ENCODE data around the gene CFAP46. TPM values are rescaled to one million over a fixed set of nuclear protein-coding genes. Genes with fewer than 3 reads are reported as not detected.

CFAP46 gene
- total and polyA plus RNA-seq, 12 donors = 0.15 to 5.5 (median 1.1) TPM; not detected in 3

DNA sequence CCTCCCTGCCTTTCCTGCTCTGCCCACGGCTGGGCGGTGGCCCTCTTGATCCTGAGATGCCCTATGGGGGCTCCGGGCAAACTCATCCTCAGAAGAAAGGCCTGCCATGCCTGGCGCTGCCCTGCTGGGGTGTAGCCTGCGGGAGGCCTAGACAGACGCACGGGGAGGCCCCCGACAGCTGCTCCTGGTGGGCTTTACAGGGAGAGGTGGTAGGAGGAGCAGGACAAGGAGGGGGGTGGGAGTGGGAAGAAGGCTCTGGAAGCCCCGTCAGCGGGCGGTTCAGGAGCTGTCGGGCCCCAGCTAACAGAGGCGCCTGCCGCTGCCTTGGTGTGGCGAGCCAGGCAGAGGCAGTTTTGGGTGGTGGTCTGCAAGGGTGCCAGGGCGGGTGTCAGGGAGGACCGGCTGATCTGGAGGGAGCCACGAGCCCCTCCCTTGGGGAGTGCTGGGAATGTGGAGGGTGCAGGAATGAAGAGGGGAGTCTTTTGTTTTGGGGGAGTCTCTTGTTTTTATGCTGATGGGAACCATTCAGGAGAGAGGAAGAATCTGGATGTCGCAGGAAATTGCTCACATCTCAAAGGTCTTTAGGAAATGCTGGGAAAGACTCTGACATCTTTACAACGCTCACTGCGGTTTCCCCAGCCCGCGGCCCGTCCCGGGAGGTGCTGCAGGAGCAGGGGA lies 63.5 kb downstream of the CFAP46 start:
- H3K36me3 ChIP-seq (replicated peaks in 1 of 2) = no peaks in the 10 kb centered on the region
- WGBS, 4 donors = 56 to 61% (median 59%) methylated on average over 22 to 25 of the region's 25 CpGs
- no peak for TF ChIP-seq POLR2A (IDR thresholded peaks at IDR 0.05)
- TF ChIP-seq, protein P1, sequence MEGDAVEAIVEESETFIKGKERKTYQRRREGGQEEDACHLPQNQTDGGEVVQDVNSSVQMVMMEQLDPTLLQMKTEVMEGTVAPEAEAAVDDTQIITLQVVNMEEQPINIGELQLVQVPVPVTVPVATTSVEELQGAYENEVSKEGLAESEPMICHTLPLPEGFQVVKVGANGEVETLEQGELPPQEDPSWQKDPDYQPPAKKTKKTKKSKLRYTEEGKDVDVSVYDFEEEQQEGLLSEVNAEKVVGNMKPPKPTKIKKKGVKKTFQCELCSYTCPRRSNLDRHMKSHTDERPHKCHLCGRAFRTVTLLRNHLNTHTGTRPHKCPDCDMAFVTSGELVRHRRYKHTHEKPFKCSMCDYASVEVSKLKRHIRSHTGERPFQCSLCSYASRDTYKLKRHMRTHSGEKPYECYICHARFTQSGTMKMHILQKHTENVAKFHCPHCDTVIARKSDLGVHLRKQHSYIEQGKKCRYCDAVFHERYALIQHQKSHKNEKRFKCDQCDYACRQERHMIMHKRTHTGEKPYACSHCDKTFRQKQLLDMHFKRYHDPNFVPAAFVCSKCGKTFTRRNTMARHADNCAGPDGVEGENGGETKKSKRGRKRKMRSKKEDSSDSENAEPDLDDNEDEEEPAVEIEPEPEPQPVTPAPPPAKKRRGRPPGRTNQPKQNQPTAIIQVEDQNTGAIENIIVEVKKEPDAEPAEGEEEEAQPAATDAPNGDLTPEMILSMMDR (IDR thresholded peaks at IDR 0.05) = no peak
- no peak overlapping the region for H3K4me3 ChIP-seq
- H3K27me3 ChIP-seq = peaks cover 21% of the 10 kb centered on the region
- DNase-seq = peak in 1 of 7 donors; percentile 3
- no peaks in the 10 kb centered on the region for H3K9me3 ChIP-seq (replicated peaks in 1 of 3)
- H3K4me1 ChIP-seq (replicated peaks in 1 of 2) = no peaks in the 10 kb centered on the region
- intact Hi-C loops (cut with DNase I) = no loop called here
- no peak overlapping the region for H3K27ac ChIP-seq

DNA sequence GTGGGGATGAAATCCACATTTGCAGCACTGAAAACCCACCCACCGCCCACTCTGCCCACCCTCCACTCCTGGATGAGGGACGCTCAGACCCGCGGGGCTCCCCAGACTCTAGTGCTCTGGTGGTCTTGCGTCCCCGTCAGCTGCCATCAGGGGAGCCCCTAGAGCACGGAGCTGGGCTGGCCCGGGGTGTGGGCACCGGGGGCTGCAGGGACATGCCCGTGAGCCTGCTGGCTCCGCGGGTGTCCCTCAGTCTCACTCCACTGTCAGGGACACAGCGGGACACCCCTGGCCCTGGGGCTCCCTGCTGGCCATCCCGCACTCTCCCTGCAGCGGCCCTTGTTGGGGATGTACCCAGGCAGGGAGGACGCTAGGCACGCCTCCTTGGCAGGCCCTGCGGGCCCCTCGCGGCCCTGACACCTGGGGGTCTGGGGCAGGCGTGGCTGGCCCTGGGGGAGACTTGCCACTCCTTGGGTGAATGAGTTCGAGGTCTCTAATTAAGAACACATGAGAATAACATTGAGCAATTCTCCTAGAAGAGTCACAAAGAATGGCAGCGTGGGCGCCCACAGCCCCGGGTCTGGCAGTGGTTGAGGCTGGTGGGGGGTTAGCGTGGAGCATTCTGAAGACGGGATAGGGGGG lies 64.2 kb downstream of the CFAP46 start:
- Histone ChIP-seq H3K4me1 (replicated peaks in 1 of 2) (no peaks in the 10 kb centered on the region), H3K36me3 (replicated peaks in 1 of 2) (no peaks in the 10 kb centered on the region), H3K27ac (no peak overlapping the region), H3K4me3 (no peak overlapping the region), H3K9me3 (replicated peaks in 1 of 3) (no peaks in the 10 kb centered on the region), H3K27me3 (peaks cover 21% of the 10 kb centered on the region)
- 78 to 85% (median 81%) methylated on average over 13 to 27 of the region's 27 CpGs for WGBS, 4 donors
- peak in 2 of 7 donors; percentile 5 to 20 for DNase-seq
- TF ChIP-seq, protein P1 (IDR thresholded peaks at IDR 0.05) = no peak
- no peak for TF ChIP-seq POLR2A (IDR thresholded peaks at IDR 0.05)
- intact Hi-C loops (cut with DNase I) = no loop called here

DNA sequence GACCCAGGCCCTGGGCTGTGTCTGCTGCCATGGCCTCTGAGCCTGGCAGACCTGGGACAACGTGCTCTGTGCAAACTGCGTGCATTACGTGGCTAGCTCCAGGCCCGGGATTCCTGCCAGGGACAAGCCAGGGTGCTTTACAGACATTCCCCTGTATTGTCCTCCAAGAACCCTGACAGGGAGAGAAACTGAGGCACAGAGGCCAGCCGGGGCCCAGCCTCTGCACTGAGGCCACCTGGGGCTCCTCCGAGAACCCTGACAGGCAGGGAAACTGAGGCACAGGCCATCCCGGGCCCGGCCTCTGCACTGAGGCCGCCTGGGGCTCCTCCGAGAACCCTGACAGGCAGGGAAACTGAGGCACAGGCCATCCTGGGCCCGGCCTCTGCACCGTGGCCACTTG lies 64.9 kb downstream of the CFAP46 start:
- H3K4me1 ChIP-seq (replicated peaks in 1 of 2) = no peaks in the 10 kb centered on the region
- H3K9me3 ChIP-seq (replicated peaks in 1 of 3) = no peaks in the 10 kb centered on the region
- no peak overlapping the region for H3K27ac ChIP-seq
- H3K36me3 ChIP-seq (replicated peaks in 1 of 2) = no peaks in the 10 kb centered on the region
- H3K27me3 ChIP-seq = peaks cover 21% of the 10 kb centered on the region
- no peak overlapping the region for H3K4me3 ChIP-seq
- peak in 2 of 7 donors; percentile 3 to 29 for DNase-seq
- no peak for TF ChIP-seq POLR2A (IDR thresholded peaks at IDR 0.05)
- TF ChIP-seq, protein P1 (IDR thresholded peaks at IDR 0.05) = no peak
- 81 to 87% (median 82%) methylated on average over 7 to 12 of the region's 12 CpGs for WGBS, 4 donors
- intact Hi-C loops (cut with DNase I) = no loop called here

DNA sequence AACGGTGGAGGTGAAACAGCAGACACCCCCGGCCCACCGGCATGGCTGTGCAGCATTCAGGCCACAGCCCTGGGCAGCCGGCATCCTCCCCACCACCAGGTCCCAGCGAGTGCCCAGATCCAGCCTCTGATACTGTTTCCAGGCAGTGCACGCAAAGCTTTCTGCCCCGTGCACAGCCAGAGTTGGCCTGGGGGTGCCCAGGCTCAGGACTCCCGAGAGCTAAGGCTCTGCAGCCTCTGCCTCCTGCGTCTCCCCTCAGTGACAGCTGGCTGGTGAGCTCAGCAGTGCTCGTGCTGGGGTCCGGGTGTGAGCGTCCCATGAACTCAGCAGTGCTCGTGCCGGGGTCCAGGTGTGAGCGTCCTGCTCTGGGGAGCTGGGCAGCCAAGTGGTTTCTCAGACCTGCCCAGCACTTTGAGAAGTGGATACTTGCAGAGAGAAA lies 65.4 kb downstream of the CFAP46 start:
- no peaks in the 10 kb centered on the region for H3K9me3 ChIP-seq (replicated peaks in 1 of 3)
- H3K4me1 ChIP-seq (replicated peaks in 1 of 2) = no peaks in the 10 kb centered on the region
- no peaks in the 10 kb centered on the region for H3K36me3 ChIP-seq (replicated peaks in 1 of 2)
- peak in 1 of 7 donors; percentile 5 for DNase-seq
- no peak overlapping the region for H3K4me3 ChIP-seq
- WGBS, 4 donors = 76 to 85% (median 79%) methylated on average over 4 to 15 of the region's 15 CpGs
- intact Hi-C loops (cut with DNase I) = no loop called here
- H3K27ac ChIP-seq = no peak overlapping the region
- TF ChIP-seq, protein P1 (IDR thresholded peaks at IDR 0.05) = no peak
- TF ChIP-seq POLR2A (IDR thresholded peaks at IDR 0.05) = no peak
- H3K27me3 ChIP-seq = peaks cover 21% of the 10 kb centered on the region

Measured in adrenal gland (tissue), 12 donors.